Cortex of kidney (tissue), 1 donor: ENCODE data around the gene SUSD4.
"Not testable (repeated sequence)": the region's sequence is repeated elsewhere in the genome, so short reads cannot be mapped to it uniquely, and the experiment has no call there.

ENCODE experiments used
- DNase-seq: peaks from one replicate; lab custom pipeline; 2025; lab: John Stamatoyannopoulos, UW

Gene SUSD4

GRCh38 chr1:223253916-223254315 lies 110.1 kb downstream of the SUSD4 start:
- DNase-seq: no peak

- not testable (repeated sequence) for DNase-seq
Measured at GRCh38 chr1:223251387-223251786, 112.6 kb downstream of the SUSD4 start.

DNA sequence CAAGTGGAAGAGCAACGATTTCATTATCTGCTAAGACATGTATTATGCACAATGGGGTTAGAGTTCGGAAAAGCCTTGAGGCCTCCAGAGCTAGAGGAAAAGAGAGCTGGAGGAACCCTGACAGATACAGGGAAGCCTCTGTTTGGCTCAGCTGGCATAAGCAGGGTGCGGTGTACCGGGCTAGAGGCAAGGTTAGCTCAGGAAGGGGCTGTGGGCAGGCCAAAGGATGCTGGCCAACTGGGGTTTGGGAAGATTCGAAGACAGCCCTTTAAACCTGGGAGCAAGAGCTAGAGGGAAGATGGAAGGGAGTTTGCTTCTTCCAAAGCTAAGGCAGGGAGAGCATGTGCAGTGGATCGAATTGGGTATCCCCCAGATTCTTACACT lies 113.4 kb downstream of the SUSD4 start:
- no peak for DNase-seq

GRCh38 chr1:223249854-223250631 lies 113.9 kb downstream of the SUSD4 start:
- DNase-seq: no peak

DNA sequence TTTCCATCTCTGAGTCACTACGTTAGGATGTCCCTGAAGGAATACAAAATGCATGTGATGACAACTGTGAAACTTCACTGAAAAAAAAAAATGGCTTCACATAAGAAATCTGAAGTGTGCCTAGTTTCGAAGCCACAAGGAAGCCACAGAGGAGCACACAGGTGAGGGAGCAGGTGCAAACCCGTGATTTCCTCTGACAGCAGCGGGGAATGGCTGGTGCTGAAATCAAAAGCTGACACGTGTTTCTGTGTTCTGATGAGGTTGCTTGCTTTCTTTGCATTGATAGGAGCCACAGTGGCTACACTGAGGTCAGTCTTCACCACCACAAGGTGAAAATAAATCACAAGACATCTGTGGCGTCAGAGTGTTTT lies 115.2 kb downstream of the SUSD4 start:
- no peak for DNase-seq

- DNase-seq: no peak
Measured at GRCh38 chr1:223248001-223248769, 115.8 kb downstream of the SUSD4 start.

DNA sequence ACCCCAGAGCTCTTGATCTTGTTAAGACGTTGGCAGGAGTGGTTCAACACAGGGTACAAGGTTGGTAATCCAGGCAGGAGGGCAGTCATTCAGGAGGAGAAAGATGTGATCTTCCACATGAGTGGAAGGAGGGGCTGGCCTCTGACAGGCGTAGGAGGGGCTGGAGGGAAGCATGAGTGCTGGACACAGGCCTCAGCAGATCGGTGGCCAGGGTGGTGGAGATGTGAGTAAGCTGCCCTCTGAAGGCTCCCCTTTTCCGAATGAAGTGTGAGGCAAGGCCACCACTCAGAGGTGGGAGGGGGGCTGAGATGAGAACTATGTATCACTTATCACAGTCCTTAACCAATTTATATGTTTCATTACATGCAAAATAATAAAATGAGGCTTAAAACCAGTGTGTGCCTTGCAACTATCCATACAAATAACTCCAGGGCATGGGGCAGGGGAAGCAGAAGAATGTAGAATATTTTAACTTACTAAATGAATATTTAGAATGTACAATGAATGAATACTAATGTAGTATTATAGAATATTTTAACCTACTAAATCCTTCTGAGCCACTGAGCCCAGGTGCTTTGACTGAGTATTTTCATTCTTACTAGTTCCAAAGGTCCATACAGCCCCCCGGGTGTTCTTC lies 117.4 kb downstream of the SUSD4 start:
- no peak for DNase-seq

GRCh38 chr1:223245983-223246382 lies 118.0 kb downstream of the SUSD4 start:
- DNase-seq: no peak

DNA sequence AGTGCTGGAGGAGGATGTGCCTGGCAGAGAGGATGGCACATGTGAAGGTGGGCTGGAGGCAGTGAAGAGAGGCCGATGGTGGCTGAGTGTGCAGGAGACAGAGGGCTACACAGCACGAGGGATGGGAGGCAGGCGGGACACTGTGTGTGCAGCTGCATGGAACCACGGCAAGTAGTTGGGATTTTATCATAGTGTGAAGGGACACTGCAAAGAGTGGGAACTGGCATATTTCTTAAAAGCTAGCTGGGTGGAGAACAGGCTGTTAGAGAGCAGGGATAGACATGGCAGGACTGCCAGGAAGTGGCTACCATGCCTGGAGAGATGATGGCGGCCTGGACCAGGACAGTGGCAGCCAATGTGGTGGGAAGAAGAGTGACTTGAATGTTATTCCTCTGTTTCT lies 118.6 kb downstream of the SUSD4 start:
- no peak for DNase-seq

DNA sequence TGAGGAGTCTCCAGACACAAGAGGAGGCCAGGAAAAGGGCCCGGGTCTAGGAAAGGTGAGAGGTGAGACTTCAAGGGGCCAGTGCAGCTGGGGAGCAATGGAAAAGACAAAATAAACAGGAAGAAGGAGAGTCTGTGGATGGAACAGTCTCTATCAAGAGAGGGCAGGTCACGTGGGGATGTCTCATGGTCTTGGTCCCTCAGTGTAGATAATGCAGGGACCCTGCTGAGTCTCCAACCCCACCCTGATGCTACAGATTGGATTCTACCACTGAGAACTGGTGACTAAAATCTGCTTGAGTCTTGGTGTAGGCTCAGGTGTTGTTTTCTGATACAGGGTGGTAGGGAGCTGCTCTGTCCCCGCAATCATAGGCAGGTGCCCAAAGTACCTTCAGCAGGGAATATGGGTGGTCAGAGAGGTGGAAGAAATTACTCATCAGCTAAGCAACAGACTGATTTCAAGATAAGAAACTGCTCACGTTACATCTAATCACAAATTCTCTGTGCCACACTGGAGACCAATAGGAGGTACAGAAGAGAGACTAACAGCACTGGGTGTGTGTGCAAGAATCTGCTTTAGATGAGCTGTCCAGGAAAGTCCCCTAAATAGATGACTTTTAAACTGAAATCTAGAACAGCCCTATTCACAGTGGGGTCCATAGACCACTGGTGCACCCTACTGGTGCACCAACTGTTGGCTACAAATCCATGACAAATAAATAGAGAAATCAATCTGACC lies 119.4 kb downstream of the SUSD4 start:
- DNase-seq: no peak

DNA sequence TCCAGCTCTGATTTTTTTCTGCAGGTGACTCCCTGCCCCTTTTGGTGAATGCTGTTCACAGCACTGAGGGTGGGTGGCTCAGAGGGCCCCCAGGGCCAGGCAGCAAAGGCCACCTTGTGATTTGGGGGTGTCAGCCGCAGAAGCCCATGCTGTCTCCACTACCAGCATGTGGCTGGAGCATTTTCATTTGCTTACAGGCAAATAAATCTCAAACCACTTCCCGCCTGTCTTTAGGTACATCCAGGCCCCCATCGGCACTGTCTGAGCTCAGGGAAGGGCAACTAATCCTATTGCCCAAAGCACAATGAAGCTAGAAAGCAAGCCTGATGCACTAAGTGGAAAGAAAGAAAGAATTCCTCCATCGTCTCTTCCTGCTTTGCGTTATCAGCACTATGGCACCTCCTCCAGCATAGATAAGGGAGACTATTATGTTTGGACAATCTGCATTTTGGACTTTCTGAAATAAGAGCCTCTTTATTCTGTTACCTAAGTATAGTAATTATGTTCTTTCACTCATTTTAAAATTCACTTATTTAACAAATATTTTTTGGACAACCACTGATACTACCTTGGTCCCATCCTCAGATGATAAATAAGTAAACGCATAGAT lies 120.4 kb downstream of the SUSD4 start:
- DNase-seq: no peak

DNA sequence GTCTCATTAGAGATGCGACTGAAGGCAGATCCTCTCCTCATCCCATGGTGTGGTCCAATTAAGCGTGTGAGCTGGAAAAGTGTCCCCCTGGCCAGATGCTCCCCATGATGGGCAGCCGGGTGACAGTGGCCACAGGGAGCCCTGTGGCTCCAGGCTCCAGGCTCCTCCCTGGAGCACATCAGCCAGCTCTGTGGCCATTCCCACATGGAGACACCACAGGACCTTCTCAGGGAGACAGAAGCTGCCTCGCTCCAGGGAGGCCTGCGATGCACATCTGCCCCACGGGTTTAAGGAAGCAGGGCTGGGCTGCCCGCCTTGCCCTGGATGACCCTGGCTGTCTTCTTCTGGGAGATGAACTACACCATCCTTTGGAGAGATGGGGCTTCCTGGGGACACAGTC lies 121.0 kb downstream of the SUSD4 start:
- DNase-seq: no peak

GRCh38 chr1:223242382-223242955 lies 121.5 kb downstream of the SUSD4 start:
- DNase-seq: no peak

GRCh38 chr1:223240122-223240521 lies 123.9 kb downstream of the SUSD4 start:
- no peak for DNase-seq

- no peak for DNase-seq
Measured at GRCh38 chr1:223235091-223235490, 128.9 kb downstream of the SUSD4 start.

- no peak for DNase-seq
Measured at GRCh38 chr1:223234534-223234933, 129.4 kb downstream of the SUSD4 start.

DNA sequence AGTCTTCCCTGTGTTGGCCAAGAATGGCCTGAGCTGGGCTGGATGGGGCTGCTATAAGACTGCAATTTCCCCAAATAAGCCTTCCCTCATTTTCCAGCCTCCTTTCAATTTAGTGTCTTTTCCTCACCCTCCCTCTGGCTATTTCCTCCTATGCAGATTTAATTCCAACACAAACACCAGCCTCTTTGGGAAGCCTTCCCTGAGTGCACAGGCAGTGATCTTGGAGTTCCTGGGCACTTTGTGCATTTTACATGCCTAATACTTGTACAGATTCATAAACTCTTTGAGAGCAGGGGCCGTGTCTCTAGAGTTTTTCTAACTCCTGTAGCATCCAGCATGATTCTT lies 129.8 kb downstream of the SUSD4 start:
- no peak for DNase-seq

- no peak for DNase-seq
Measured at GRCh38 chr1:223233410-223234169, 130.4 kb downstream of the SUSD4 start.

DNA sequence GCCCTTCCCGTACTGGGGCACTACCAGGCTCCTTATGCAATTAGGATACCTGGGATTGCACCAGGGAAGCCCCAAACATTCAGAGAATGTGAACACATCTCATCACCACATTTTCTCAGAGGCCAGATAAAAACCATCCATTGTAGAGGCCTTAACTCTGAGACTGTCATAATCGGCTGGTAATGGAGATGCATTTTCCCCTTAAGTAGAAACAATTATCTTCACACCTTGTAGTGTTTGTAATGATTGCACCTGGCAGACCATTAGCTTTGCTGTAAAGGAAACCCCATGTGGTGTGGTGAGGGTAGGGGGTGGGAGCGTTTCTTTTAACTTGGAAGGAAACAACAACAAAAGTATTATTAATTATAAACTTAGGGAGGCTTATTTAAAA lies 131.0 kb downstream of the SUSD4 start:
- no peak for DNase-seq

DNA sequence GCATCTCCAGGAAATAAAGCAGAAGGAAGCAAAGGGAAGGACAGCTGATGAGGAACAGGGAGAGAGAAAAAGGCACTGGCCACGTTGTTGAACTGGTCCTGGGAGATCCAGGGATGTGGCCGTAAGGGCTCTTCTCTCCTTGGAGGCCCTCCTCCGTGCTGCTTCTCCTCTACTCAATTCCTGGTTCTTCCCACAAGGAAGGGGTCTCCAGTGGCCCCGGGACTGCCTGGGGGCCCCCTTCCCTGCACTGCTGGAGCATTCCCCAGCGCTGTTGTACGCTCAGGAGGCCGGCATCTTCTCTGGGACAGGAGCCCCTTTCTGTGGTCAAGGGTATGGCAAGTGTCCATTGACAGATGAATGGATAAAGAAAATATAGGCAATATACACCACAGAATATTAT lies 132.4 kb downstream of the SUSD4 start:
- DNase-seq: no peak

- no peak for DNase-seq
Measured at GRCh38 chr1:223231011-223231572, 132.9 kb downstream of the SUSD4 start.
